ENCODE data around the gene NPAS1.

DNA sequence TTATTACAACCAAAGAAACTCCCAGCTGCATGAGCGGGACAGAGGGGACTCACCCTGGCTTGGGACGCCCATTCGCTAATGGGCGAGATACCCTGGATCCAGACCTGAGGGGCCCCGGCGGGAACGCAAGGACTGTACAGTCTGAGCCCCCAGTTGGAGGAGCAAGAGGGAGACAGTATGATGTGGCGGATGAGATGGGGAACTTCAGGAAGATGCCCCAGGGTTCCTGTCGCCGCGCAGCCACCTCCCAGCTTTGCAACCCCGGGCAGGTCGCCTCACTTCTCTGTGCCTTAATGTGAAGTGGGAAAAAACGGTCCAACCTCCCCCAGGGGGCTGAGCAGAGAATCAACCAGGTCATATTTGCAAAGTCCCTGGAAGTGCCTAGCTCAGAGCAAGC lies 2.5 kb downstream of the NPAS1 start:
- no peak for TF ChIP-seq GATA3 (IDR thresholded peaks at IDR 0.05; ENCODE audit: low read depth, low read length)
- TF ChIP-seq GATA2 (IDR thresholded peaks at IDR 0.05; ENCODE audit: low read depth, low read length), result no peak

Data from SH-SY5Y (cell line).